Measurements from ENCODE around the gene EXOSC3. TPM values are rescaled to one million over a fixed set of nuclear protein-coding genes. Genes with fewer than 3 reads are reported as not detected.
"Not testable (repeated sequence)": the region's sequence is repeated elsewhere in the genome, so short reads cannot be mapped to it uniquely, and the experiment has no call there.

The EXOSC3 gene
- total RNA-seq (2022) (12.2 and 20.1 TPM in 2 replicates), Bru-seq, nascent RNA (percentile 82 among the genes with signal in this experiment), BruChase-seq, experiment 1, labeled RNA remaining after a 6-hour chase (percentile 82 among the genes with signal in this experiment), BruChase-seq, experiment 2, labeled RNA remaining after a 2-hour chase (percentile 85 among the genes with signal in this experiment)
- long read RNA-seq, transcript EXOSC3-202 (3 exons, 768 nt): minor isoform, 6 of 15 reads
- long read RNA-seq, transcript EXOSC3-201 (4 exons, 1,806 nt): major isoform, 8 of 15 reads
- long read RNA-seq, partial matches to known transcripts: 0 of 15 reads
- long read RNA-seq, other reads (novel, unspliced or antisense): 1 of 15 reads

DNA sequence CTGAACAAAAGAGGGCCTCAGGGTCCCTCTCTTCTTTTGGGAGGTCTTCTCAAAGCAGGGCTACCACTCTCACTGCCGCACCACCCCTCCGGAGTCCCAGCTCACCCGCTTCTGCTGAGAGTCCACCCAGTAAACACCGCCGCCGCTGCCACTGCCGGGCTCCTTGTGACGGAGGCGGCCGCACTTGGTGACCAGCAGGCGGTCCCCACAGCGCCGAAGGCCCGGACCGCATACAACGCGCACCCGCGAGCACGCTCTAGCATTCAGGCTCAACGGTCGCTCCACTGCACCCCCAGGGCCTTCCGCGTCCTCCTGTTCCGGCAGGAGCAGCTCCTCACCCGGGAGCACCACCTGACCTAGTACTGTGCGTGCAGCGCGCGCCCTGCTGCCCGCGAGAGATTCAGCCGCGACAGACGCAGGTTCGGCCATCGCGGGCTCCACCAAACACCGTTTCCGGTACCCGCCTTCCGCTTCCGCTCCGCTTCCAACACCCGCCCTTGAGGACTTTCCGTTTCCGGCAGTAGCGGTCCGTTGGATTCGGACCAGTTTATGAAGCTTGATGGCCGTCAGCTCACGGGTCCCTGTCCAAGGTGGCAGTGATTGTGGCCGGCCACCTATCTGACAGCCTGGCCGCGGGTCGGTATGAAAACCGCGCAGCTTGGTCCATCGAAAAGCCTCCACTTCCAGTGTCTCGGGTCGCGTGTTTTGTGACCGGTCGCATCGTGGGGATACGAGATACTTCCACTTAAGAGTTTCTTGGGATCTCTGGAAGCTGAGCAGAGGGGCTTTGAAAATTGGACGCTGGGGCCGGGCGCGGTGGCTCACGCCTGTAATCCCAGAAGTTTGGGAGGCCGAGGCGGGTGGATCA, at the start of gene EXOSC3:
Gene EXOSC3 (minus strand): TSS at position 449 of the 868 bp plus-strand sequence. CDS start 20 bp downstream, at position 429.
- CTCF ChIA-PET: no interaction called here
- peak; percentile 64 for DNase-seq
- TF ChIP-seq, protein P1, sequence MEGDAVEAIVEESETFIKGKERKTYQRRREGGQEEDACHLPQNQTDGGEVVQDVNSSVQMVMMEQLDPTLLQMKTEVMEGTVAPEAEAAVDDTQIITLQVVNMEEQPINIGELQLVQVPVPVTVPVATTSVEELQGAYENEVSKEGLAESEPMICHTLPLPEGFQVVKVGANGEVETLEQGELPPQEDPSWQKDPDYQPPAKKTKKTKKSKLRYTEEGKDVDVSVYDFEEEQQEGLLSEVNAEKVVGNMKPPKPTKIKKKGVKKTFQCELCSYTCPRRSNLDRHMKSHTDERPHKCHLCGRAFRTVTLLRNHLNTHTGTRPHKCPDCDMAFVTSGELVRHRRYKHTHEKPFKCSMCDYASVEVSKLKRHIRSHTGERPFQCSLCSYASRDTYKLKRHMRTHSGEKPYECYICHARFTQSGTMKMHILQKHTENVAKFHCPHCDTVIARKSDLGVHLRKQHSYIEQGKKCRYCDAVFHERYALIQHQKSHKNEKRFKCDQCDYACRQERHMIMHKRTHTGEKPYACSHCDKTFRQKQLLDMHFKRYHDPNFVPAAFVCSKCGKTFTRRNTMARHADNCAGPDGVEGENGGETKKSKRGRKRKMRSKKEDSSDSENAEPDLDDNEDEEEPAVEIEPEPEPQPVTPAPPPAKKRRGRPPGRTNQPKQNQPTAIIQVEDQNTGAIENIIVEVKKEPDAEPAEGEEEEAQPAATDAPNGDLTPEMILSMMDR (IDR thresholded peaks at IDR 0.05; ENCODE audit: unreplicated experiment): no peak
- intact Hi-C loops (cut with micrococcal nuclease; ENCODE audit: unreplicated experiment): no loop called here
- H3K27me3 Mint-ChIP-seq (ENCODE audit: unreplicated experiment): no peaks in the 10 kb centered on the region
- peak within 1 kb of the TSS; percentile 83 for H3K27ac Mint-ChIP-seq (ENCODE audit: unreplicated experiment)
- H3K9me3 Mint-ChIP-seq (ENCODE audit: low read depth, unreplicated experiment): no peaks in the 10 kb centered on the region
- H3K36me3 Mint-ChIP-seq (ENCODE audit: insufficient read depth, unreplicated experiment): peaks cover 20% of the 10 kb centered on the region
- peaks cover 8% of the 10 kb centered on the region for H3K4me1 Mint-ChIP-seq (ENCODE audit: low read depth, unreplicated experiment)
- BruUV-seq (replicated peaks): no TSS peak
- peak within 1 kb of the TSS; percentile 88 for H3K4me3 Mint-ChIP-seq (ENCODE audit: low read depth, unreplicated experiment)

- H3K9me3 Mint-ChIP-seq (ENCODE audit: low read depth, unreplicated experiment): no peaks in the 10 kb centered on the region
- H3K4me1 Mint-ChIP-seq (ENCODE audit: low read depth, unreplicated experiment): no peaks in the 10 kb centered on the region
- CTCF ChIA-PET: interaction anchor here (0.5 kb wide), 1 partner anchor 134 kb away, joined by 3 read pairs; no protein-coding TSS in a partner anchor
- TF ChIP-seq, protein P1 (IDR thresholded peaks at IDR 0.05; ENCODE audit: unreplicated experiment): no peak
- no peak for DNase-seq
- intact Hi-C loops (cut with micrococcal nuclease; ENCODE audit: unreplicated experiment): no loop called here
- H3K36me3 Mint-ChIP-seq (ENCODE audit: insufficient read depth, unreplicated experiment): no peaks in the 10 kb centered on the region
- H3K4me3 Mint-ChIP-seq (ENCODE audit: low read depth, unreplicated experiment): no peak overlapping the region
- no peak overlapping the region for H3K27ac Mint-ChIP-seq (ENCODE audit: unreplicated experiment)
- no TSS peak for BruUV-seq (replicated peaks)
- H3K27me3 Mint-ChIP-seq (ENCODE audit: unreplicated experiment): no peaks in the 10 kb centered on the region
These were observed 42.8 kb upstream of the EXOSC3 start for GRCh38 chr9:37827483-37828165.

GRCh38 chr9:37825174-37825573, 40.3 kb upstream of the EXOSC3 start:
- H3K36me3 Mint-ChIP-seq (ENCODE audit: insufficient read depth, unreplicated experiment): not testable (repeated sequence)

GRCh38 chr9:37820142-37820541, 35.3 kb upstream of the EXOSC3 start:
- intact Hi-C loops (cut with micrococcal nuclease; ENCODE audit: unreplicated experiment): no loop called here
- DNase-seq: no peak
- no peaks in the 10 kb centered on the region for H3K9me3 Mint-ChIP-seq (ENCODE audit: low read depth, unreplicated experiment)
- H3K4me3 Mint-ChIP-seq (ENCODE audit: low read depth, unreplicated experiment): no peak overlapping the region
- H3K27me3 Mint-ChIP-seq (ENCODE audit: unreplicated experiment): no peaks in the 10 kb centered on the region
- TF ChIP-seq, protein P1 (IDR thresholded peaks at IDR 0.05; ENCODE audit: unreplicated experiment): no peak
- no peak overlapping the region for H3K27ac Mint-ChIP-seq (ENCODE audit: unreplicated experiment)
- H3K4me1 Mint-ChIP-seq (ENCODE audit: low read depth, unreplicated experiment): no peaks in the 10 kb centered on the region
- no peaks in the 10 kb centered on the region for H3K36me3 Mint-ChIP-seq (ENCODE audit: insufficient read depth, unreplicated experiment)
- CTCF ChIA-PET: no interaction called here
- no TSS peak for BruUV-seq (replicated peaks)

More at GRCh38 chr9:37825174-37825573, 40.3 kb upstream of the EXOSC3 start:
- CTCF ChIA-PET; intact Hi-C loops (cut with micrococcal nuclease; ENCODE audit: unreplicated experiment); DNase-seq; H3K4me1 Mint-ChIP-seq (ENCODE audit: low read depth, unreplicated experiment); BruUV-seq (replicated peaks); H3K4me3 Mint-ChIP-seq (ENCODE audit: low read depth, unreplicated experiment); H3K27ac Mint-ChIP-seq (ENCODE audit: unreplicated experiment); H3K27me3 Mint-ChIP-seq (ENCODE audit: unreplicated experiment); H3K9me3 Mint-ChIP-seq (ENCODE audit: low read depth, unreplicated experiment): not testable (repeated sequence)

Data from Calu3 (cell line).